GM21786 (cell line): ENCODE results near the gene SLC12A4.
"Not testable (repeated sequence)": the region's sequence is repeated elsewhere in the genome, so short reads cannot be mapped to it uniquely, and the experiment has no call there.

Experiments used
- ATAC-seq: cut with Tn5 transposase; IDR thresholded peaks from one replicate; pipeline ENCODE4 v1.9.1; 2021; ENCODE audit not compliant: unreplicated experiment

SLC12A4 gene

DNA sequence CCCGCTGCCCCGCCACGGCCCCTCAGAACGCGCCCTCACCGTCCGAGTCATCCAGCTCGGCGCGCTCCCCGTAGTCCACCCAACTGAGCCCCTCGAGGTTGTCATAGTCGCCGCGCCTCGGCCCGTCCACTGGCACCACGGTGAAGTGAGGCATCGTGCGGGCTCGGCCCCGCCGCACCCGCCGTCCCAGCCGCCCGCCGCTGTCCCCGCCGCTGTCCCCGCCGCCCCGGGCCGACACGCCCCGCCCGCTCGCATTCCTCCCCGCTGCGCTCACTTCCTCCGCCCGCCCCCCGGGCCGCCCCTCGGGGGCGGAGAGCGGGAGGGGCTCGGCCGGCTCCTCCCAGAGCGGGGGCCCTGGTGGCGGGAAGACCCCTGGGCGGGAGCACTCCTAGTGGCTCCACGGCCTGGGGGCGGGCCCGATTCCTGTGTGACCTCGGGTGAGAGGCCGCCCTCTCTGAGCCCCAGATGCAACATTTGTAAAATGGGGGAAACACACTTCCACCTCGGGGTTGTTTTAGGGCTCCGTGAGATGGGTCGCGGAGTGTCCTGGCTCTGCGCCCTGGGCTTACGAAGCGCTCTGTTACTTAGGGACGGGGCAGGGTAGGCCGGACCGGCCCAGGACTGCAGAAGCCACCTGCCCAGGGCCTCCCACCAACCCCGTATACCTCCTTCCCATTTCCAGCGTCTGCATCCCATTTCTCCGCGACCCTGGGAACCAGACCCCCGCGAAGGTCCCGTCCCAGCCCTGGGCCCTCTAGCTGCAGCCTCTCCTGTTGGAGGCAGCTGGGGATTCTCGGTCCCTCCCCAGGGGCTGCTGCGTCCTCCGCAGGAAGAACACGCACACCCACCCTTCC, at the start of gene SLC12A4:
Gene SLC12A4 (minus strand): TSS at position 238 of the 854 bp plus-strand sequence. CDS start 84 bp downstream, at position 154.
- ATAC-seq: peak; percentile 69

DNA sequence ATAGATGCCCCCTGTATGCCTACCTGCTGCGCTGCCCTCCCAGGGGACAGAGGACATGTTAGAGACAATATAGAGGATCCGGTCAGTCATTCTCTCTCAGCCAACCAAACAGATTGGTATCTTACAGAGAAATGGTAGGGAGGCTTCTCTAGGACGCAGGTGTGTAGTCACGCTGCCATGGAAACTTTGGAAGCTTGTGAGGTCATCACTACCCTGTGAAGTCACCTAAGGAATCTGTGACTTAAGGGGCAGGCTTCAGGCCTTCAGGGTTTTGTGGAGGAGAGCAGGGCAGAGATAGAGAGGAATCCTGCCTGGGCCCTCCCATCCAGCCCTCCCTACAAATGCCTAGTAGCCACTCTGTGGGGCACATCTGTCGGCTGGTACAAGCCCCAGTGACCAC, 47.2 kb upstream of the SLC12A4 start, which contains the start of gene DPEP2NB:
Gene DPEP2NB (minus strand): TSS at position 231 of the 400 bp plus-strand sequence. CDS start 141 bp downstream, at position 90.
- ATAC-seq: no peak

GRCh38 chr16:68013440-68013839, 45.0 kb upstream of the SLC12A4 start:
- no peak for ATAC-seq

DNA sequence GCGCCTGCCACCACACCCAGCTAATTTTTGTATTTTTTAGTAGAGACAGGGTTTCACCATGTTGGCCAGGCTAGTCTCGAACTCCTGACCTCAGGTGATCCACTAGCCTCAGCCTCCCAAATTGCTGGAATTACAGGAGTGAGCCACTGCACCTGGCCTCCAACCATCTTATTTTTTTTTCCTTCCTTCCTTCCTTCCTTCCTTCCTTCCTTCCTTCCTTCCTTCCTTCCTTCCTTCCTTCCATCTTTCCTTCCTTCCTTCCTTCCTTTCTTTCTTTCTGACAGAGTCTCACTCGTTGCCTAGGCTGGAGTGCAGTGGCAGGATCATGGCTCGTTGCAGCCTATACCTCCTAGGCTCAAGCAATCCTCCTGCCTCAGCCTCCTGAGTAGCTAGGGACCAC, 41.4 kb upstream of the SLC12A4 start:
- not testable (repeated sequence) for ATAC-seq

DNA sequence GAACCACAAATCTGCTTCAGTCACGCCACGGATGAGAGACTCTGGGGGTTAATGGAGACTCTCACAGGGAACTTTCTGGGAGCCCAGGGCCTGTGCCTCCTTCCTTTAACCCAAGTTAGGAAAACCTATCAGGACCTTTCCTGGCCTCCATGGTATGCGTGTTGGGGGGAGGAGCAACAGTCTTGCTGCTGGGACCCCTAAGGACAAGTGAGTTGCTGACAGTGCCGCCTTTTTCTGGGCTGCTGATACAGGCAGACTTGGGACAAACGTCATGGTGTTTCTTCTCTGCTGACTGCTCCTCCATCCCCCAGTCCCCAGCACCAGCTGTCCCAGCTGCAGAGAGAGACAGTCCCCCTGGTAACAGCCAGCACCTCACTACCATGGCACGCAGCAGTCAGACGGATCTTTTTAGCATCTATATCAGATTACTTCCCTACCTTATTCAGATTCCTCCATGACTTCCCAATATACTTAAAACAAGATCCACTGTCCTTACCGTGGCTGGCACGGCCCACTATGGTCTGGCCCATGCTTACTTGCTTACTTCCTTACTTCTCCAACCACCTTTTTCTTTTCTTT, 40.8 kb upstream of the SLC12A4 start:
- no peak for ATAC-seq

DNA sequence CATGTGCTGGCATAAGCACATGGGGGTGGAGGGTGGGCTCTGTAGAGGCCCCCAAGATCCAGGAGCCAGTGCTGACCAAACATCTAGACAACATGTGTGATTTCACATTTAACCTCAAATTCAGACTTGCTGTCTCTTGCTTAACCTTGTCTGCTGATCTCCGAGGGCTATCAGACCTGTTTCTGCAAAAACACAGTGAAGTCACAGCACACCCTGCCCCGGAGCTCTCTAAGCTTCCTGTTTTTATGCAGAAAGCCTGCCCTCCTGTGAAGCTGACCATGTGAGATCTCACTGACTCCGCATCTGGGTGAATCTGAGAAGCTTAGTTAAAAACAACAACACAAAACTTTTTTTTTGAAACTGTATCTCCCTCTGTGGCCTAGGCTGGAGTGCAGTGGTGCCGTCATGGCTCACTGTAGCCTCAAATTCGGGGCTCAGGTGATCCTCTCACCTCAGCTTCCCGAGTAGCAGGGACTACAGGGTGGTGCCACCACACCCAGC, 37.4 kb upstream of the SLC12A4 start:
- no peak for ATAC-seq

GRCh38 chr16:68005211-68005610, 36.8 kb upstream of the SLC12A4 start:
- no peak for ATAC-seq

- no peak for ATAC-seq
These were observed 34.6 kb upstream of the SLC12A4 start for GRCh38 chr16:68003031-68003430.

- no peak for ATAC-seq
These were observed 32.0 kb upstream of the SLC12A4 start for GRCh38 chr16:68000450-68000849.

GRCh38 chr16:67999985-68000384, 31.5 kb upstream of the SLC12A4 start:
- ATAC-seq: no peak

- not testable (repeated sequence) for ATAC-seq
These were observed 30.6 kb upstream of the SLC12A4 start, which contains the start of gene DPEP2 for GRCh38 chr16:67998779-67999688. TSS of gene DPEP2 (minus strand) at chr16:67999484. CDS start at chr16:67993212, 6,272 bp downstream.

- not testable (repeated sequence) for ATAC-seq
These were observed 29.9 kb upstream of the SLC12A4 start for GRCh38 chr16:67998231-67998778.

GRCh38 chr16:67996666-67997065, 28.2 kb upstream of the SLC12A4 start:
- no peak for ATAC-seq

- ATAC-seq: no peak
These were observed 27.0 kb upstream of the SLC12A4 start for GRCh38 chr16:67995423-67995822.

GRCh38 chr16:67994040-67994408, 25.6 kb upstream of the SLC12A4 start:
- ATAC-seq: not testable (repeated sequence)

- peak; percentile 73 for ATAC-seq
These were observed 25.0 kb upstream of the SLC12A4 start for GRCh38 chr16:67993207-67994039.

- no peak for ATAC-seq
These were observed 24.3 kb upstream of the SLC12A4 start for GRCh38 chr16:67992661-67993206.

GRCh38 chr16:67990018-67990386, 21.6 kb upstream of the SLC12A4 start:
- ATAC-seq: no peak

DNA sequence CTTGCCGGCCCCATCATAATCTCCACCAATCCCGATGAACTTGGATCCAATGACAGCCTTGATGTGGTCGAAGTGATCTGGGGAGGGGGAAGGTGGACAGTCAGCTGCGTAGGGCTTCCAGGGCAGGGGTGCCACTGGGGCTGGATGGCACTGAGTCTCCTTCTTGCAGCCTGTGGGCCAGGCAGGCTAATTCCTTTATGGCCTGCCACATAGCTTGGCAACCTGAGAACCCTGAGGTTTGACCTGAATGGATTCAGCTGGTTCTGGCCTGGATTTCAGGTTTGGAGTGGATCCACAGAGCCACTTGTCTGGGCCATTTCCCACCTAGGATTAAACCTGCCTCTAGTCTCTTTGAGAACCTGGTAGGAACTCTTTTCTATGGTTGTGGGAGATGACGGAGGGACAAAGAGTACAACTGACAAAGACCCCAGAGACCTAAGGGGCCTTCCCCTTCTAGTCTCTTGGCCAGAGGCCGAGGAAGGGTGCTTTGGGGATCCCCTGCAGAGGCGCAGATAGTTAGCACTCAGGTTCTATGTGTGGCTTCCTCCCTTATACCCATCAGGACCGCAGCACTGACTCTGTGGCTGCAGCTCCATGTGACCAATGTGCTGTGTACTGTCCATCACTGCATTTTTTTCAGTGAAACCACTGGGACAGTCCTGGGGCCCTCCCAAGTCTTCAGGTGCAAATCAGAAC, 21.0 kb upstream of the SLC12A4 start:
- peak; percentile 26 for ATAC-seq
